ENCODE data around the gene EMX2.
"Not testable (repeated sequence)": the region's sequence is repeated elsewhere in the genome, so short reads cannot be mapped to it uniquely, and the experiment has no call there.

The EMX2 gene

DNA sequence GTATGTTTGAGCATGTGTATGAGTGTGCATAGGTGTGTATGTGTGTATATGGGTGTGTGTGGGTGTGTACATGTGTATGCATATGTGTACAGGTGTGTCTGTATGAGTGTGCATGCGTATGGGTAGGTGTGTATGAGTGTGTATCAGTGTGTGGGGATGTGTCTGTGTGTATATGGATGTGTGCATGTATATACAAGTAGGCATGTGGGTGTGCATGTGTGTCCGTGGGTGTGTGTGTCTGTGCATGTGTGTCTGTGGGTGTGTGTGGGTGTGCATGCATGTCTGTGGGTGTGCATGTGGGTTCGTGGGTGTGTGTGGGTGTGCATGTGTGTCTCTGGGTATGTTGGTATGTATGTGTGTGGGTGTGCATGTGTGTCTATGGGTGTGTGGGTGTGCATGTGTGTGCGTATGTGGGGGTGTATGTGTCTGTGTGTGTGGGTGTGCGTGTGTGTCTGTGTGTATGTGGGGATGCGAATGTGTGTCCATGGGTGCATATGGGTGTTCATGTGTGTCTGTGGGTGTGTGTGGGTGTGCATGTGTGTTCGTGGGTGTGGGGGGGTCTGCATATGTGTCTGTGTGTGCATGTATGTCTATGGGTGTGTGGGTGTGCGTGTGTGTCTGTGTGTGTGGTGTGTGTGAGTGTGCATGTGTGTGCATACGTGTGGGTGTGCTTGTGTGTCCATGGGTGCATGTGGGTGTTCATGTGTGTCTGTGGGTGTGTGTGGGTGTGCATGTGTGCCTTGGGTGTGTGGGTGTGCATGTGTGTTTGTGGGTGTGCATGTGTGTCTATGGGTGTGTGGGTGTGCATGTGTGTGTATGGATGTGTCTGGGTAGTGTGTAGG is 20.6 kb downstream of the EMX2 start:
- no peak for FAIRE-seq

DNA sequence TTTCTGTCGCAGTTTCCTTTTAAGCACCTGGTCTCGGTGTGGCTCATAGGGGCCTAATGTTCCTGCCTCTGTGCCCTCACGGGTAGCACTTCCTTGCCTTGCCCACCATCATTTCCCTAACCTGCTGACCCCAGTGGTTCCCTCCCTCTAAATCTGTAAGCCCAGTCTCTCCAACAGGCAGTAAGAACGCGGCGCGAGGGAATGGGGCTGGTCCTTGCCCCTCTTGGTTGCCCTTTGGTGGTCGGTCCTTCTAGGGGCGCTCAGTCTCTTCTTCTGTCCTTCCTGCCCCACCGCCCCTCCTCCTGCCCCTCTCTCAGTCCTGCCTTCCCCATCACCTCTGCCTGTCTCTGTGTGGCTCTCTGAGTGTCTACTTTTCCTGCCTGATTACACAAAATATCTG is 21.2 kb downstream of the EMX2 start:
- no peak for FAIRE-seq

DNA sequence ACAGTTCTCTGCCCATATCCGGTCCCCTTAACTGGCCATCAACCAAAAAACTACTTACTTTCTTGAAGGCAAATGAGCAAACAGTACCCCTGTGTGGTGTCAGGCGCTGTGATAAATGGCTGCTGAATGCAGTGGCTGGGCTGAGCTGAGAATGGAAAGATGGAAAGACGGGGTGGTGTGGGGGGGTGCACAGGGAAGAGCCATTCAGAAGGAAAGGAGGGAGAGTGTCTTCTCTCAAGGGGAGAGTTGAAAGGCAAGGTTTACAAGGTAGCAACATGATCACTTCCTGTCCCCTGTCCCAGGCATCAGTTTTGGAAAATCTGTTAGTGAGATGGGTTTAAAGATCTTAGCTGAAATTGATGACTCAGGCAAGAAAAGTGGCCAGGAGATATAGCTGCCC is 22.5 kb downstream of the EMX2 start:
- FAIRE-seq, result no peak

DNA sequence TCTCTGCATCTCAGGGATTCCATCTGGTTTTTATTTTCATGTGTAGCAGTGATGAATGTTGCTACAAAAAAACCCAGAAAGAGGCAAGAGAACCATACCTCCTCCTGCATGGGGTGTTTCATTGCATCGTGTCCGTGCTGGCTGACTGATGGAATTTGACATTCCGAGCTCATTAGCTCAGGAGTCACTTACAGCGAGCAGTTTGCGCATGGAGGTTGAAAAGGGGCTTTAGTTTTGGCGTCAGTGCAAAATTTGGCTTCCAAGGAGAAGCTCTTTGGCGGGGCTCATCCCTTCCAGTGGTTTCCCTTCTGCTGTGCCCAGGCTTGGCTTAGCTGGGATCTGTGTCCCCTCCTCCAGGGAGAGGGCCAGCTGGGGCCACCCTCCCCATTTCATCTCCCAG is 25.8 kb downstream of the EMX2 start:
- FAIRE-seq, result no peak

DNA sequence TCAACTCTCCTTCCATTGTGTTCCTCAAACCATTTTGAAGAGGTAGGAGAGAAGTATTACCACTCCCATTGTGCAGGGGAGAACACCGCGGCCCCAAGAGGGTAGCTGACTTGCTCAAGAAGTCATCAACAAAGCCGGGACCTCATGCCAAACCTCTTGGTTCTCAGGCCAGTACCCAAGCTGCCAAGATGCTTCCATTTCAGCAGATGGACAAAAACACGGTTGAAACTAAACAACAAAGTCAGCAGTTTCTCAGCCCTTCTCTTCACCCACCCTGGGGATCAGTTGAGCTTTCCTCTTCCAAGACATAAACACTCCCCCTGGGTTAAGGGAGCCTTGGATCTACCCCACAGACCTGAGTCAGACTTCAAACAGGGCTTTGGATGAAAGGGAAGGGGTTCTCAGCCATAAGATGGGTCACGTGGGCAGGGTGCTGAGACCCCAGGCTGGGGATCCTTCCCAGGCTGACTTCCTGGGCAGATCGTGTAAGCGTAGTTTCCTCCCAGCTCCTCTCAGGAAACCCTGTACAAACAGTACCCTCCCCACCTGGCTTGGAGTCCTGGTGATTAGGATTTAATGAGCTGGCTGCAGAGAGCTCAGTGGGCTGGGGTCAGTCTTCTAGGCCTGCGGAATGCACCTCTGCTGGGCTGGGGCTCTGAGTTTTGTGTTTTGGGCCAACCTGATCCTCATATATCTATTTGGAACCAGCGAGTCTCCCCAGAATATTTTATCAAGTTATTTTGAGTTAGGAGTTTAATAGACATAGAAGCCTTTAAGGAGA is 27.3 kb downstream of the EMX2 start:
- no peak for FAIRE-seq

DNA sequence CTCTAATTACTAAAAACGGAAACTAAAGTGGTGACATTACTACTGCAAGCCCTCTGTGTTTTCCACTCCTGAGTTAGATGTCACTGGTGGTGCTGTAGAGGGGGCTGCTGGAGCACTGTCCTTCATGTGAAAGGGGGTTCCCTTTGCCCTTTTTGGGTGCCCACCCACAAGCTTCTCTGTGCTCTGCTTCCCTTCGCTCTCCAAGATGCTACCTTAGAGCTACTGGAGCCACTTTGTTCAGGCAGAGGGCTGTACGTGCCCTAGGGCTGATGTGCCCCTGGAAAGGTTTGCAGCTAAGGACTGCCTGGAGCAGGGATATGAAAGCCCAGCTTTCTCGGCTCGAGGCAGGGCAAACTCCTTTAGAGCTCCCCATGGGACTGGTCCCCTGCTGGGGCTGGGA is 28.3 kb downstream of the EMX2 start:
- no peak for FAIRE-seq

DNA sequence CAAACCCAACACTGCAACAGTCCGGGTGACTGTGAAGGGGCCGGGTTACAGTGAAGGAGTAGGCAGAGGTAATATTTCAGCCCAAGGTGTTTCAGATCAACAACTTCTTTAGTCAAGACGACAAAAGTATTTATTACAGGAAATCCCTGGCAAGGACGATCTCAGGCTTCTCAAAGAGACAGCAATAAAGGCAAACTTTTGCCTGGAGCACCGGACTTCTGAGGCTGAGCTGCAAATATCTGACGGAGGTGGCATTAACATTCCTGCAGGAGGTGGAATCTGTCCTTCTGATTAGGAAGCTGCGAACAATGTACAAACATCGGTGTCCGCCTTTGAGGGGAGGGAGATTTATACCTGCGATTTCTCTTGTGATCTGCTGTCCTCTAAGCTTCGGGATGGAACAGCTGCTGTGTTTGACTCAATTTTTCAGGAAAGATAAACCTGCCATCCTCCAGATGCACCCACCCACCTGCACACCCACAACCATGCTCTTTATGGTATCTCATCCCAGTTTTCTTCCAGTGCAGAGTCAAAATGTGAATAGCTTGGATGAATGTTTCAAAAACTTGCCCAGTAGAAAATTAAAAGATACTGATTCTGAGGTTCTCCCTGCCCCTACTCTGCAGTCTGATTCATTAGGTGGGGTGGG is 32.1 kb downstream of the EMX2 start:
- no peak for FAIRE-seq

DNA sequence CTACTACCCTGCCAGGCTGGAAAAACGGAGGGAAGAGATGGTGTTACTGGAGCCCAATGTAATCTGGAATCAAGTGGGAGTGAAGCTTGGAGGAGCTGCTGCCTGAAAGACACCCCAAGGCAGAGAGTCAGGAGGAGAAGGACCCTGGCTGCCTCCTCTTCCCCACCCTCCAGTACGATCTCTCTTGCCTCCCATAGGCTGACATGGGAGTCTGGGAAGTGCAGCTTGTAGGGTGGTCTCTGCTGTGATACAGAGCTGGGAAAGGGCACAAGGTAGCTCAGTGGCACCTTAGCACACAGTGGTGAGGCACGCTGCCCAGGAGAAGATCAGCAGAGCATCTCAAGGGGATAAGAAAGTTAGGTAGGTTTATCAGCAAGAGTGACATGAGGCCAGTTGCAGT is 35.9 kb downstream of the EMX2 start:
- FAIRE-seq, result no peak

DNA sequence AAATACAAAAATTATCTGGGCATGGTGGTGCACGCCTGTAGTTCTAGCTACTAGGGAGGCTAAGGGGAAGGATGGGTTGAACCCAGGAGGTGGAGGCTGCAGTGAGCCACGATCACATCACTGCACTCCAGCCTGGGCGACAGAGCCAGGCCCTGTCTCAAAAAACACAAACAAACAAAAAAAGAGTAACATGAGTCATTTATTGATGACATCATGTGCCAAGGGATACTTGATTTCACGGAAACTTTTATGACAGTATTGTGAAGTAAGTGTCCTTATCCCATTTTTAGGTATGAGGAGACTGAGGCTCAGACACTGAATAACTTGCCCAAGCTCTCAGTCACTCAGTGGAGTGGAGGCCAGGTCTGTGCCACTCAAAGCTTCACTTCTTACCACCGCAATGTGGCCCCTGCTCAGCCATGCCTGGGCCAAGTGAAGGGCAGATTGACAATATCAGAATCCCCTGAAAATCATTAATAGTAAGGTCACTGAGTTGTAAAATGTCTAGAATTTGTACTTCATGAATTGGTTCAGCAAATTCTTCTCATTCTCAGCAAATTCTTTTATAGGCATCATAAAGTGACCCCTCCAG is 36.5 kb downstream of the EMX2 start:
- no peak for FAIRE-seq

DNA sequence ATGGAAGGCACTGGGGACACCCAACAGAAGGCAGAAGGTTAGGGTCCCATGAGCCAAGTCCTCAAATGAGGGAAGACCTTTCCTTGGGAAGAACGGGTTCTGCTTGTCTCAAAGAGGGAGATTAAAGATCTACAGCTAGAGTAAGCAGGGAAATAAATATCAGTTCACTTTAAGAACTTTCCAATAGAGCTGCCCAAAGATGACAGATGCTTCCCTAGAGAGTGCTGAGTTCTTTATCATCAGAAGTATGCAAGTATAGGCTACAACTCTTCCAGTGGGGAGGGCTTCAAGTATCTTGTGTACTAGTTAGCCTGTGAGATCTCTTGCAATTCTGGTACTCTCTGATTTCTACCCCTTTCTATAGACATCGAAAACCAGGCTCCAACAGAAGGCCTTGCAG is 39.4 kb downstream of the EMX2 start:
- no peak for FAIRE-seq

DNA sequence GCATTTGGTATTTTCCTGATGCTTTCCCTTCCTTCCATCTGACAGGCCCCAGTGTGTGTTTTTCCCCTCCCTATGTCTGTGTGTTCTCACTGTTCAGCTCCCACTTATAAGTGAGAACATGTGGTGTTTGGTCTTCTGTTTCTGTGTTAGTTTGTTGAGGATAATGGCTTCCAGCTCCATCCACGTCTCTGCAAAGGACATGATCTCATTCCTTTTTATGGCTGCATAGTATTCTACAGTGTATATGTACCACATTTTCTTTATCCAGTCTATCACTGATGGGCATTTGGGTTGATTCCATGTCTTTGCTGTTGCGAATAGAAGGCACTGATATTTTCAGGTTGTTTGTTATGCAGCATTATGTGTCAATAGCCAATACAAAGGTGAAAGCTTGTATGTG is 42.3 kb downstream of the EMX2 start:
- FAIRE-seq, result not testable (repeated sequence)

DNA sequence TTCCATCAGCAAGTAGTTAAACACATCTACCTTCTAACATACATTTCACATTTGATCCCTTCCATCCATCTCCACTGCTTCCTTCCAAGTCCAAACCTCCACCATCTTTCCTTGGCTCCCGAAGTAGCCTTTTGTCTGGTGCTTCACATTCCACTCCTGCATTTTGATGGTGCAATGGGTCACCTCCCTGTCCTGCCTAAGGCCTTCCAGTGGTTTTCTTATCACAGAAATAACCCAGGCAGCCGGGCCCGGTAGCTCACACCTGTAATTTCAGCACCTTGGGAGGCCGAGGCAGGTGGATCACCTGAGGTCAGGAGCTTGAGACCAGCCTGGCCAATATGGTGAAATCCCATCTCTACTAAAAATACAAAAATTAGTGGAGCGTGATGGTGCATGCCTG is 44.5 kb downstream of the EMX2 start:
- no peak for FAIRE-seq

DNA sequence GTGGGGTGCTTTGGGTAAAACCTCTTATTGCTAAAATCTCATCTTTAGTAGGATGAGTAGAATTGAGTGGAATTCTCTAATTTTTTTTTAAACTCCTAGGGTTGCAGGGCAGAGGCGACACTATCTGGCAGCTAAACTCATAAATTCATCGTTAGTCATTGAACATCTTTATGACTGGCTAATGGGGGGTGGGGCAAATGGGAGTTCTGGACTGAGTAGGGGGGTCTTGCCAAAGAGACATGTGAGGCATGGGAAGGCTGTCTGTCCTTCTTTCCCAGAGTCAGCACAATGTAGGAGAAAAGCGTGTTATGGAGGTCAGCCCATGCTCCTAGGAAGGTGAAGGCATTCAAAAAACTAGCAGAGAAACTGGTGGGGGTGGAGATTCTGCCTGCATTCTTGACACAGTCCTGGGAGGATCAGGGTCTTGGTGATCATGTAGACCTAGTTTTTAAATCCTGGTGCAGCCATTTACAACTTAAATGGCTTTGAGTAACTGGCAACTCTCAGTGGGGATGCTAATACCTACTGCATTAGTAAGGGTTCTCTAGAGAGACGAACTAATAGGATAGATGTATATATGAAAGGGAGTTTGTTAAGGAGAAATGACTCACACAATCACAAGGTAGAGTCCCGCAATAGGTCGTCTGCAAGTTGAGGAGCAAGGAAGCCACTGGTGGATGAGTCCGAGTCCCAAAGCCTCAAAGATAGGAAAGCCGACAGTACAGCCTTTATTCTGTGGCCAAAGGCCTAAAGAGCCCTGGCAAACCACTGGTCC is 47.7 kb downstream of the EMX2 start:
- FAIRE-seq, result no peak

DNA sequence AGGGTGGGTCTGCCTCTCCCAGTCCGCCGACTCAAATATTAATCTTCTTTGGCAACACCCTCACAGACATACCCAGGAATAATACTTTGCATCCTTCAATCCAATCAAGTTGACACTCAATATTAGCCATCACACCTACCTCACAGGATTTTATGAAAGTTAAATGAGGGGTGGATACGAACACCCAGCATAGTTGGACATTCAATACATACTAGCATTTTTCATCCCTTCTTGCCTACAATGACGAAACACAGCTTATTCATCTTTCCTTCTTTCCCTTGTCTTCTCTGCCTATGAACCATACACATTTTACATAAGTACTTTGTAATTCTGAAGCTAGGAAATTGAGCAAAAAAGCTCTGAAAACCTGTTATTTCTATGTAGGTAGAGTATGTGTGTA is 48.5 kb downstream of the EMX2 start:
- no peak for FAIRE-seq

DNA sequence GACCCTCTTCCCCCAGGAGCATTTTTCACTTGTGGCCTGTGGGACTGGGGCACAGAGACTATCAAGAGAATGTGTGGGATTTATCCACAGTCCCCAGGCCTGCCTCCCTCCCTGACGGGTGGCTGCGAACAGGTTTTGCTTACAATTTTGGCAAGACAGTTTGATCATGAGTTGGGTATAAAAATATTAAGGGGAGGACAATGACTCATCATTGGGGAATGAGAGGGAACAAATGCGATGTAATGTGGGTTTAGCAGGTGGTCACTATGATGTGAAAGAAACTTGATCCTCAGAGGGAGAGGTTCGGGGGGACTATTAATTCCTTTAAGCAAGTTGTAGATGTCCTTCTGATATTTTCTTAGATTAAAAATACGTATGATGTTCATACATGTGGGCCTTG is 52.2 kb downstream of the EMX2 start:
- FAIRE-seq, result no peak

DNA sequence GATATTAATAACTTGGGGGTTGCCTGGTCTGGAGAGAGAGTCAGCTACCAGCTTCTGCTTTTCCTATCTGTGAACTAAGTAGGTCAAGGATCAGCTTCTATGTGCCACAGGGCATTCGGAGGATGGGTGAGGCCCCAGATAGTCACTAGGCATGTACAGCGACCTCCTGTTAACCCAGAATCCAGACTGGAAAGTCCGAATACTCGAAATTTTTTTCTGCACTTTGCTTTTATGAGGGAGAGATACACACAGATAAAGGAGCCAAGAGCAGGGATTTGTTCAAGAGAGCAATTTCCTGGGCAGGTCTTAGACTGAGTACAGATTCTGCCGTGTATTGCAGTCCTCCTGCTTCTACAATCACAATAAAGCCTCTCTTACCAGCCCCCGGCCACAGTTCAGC is 54.2 kb downstream of the EMX2 start:
- FAIRE-seq, result no peak

DNA sequence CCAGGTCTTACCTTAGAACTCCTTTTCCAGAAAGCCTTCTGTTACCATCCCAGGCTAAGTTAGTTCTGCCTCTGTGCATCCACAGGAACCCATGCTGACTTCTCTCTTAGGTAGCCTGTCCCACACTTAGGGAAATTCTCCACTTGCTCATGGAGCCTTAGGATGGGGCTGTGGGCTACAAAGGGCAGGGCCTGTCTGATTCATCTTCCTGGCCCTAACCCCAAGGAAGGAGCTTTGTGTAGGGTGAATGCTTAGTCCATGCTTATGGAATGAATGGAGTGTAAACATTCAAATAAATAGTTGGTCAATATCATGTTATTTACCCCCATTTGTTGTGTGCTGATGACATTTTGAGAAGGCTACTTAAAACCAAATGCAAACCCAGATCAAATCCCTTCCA is 54.7 kb downstream of the EMX2 start:
- no peak for FAIRE-seq

Data from islet of Langerhans (tissue), 1 donor.